CD4-positive, alpha-beta T cell treated with Interleukin-4 for 1 hour (primary cell): ENCODE data around the gene WDR5.

Source experiments
- DNase-seq, 2 donors: peaks; one replicate each; pipeline ENCODE4 v3.0.0-alpha.2; 2020 to 2022

WDR5 gene

GRCh38 chr9:134132208-134132870 lies 3.5 kb upstream of the WDR5 start:
- DNase-seq = no peak

- DNase-seq = no peak
Measured at GRCh38 chr9:134134949-134135342, 936 bp upstream of the WDR5 start.

GRCh38 chr9:134136118-134136995 lies 475 bp downstream of the WDR5 start:
- DNase-seq = peak in 1 of 2 donors; percentile 7

GRCh38 chr9:134136996-134137299 lies 1.1 kb downstream of the WDR5 start:
- no peak for DNase-seq

- DNase-seq = no peak
Measured at GRCh38 chr9:134138292-134138691, 2.4 kb downstream of the WDR5 start.

GRCh38 chr9:134139081-134139480 lies 3.2 kb downstream of the WDR5 start:
- DNase-seq = no peak

GRCh38 chr9:134141906-134142305 lies 6.0 kb downstream of the WDR5 start:
- no peak for DNase-seq

- no peak for DNase-seq
Measured at GRCh38 chr9:134144801-134145200, 8.9 kb downstream of the WDR5 start.

GRCh38 chr9:134145262-134145661 lies 9.4 kb downstream of the WDR5 start:
- no peak for DNase-seq

GRCh38 chr9:134146774-134147493 lies 11.1 kb downstream of the WDR5 start:
- no peak for DNase-seq

GRCh38 chr9:134149380-134149779 lies 13.5 kb downstream of the WDR5 start:
- DNase-seq = no peak

- no peak for DNase-seq
Measured at GRCh38 chr9:134150557-134151214, 14.8 kb downstream of the WDR5 start.

GRCh38 chr9:134152022-134152448 lies 16.2 kb downstream of the WDR5 start:
- no peak for DNase-seq

GRCh38 chr9:134152488-134152887 lies 16.6 kb downstream of the WDR5 start:
- no peak for DNase-seq

GRCh38 chr9:134153450-134153849 lies 17.6 kb downstream of the WDR5 start:
- DNase-seq = no peak

- DNase-seq = no peak
Measured at GRCh38 chr9:134154262-134154701, 18.4 kb downstream of the WDR5 start.

- no peak for DNase-seq
Measured at GRCh38 chr9:134155812-134156377, 20.0 kb downstream of the WDR5 start.

GRCh38 chr9:134156564-134157377 lies 20.9 kb downstream of the WDR5 start:
- no peak for DNase-seq

- DNase-seq = no peak
Measured at GRCh38 chr9:134157378-134157885, 21.6 kb downstream of the WDR5 start.

- no peak for DNase-seq
Measured at GRCh38 chr9:134158242-134158641, 22.4 kb downstream of the WDR5 start.

GRCh38 chr9:134158753-134159392 lies 23.0 kb downstream of the WDR5 start:
- no peak for DNase-seq
